Measurements from ENCODE around the gene CHST2. TPM values are rescaled to one million over a fixed set of nuclear protein-coding genes. Genes with fewer than 3 reads are reported as not detected.
A peak's percentile ranks its signal among the peaks of the same experiment; 100 is the strongest.

Gene CHST2
- total RNA-seq, 1 donor from 2014 or later, result 4.5 TPM

- Mint-ChIP-seq H3K4me1 (no peaks in the 10 kb centered on the region), H3K27me3 (ENCODE audit: low read depth) (peaks cover 18% of the 10 kb centered on the region), H3K27ac (ENCODE audit: unreplicated experiment) (no peak overlapping the region), H3K4me3 (no peak overlapping the region), H3K9me3 (peaks cover 2% of the 10 kb centered on the region), H3K36me3 (ENCODE audit: low read depth) (no peaks in the 10 kb centered on the region)
- no peak for TF ChIP-seq CTCF (conservative IDR thresholded peaks at IDR 0.05)
- no peak for DNase-seq (ENCODE audit: low read depth, low spot score)
Measured at GRCh38 chr3:143110371-143110770, 9.2 kb upstream of the CHST2 start.

GRCh38 chr3:143118630-143119008 lies 952 bp upstream of the CHST2 start:
- TF ChIP-seq CTCF (conservative IDR thresholded peaks at IDR 0.05), result no peak
- Mint-ChIP-seq H3K36me3 (ENCODE audit: low read depth) (no peaks in the 10 kb centered on the region), H3K4me3 (peak overlapping the region; percentile 93), H3K27ac (ENCODE audit: unreplicated experiment) (no peak overlapping the region), H3K9me3 (no peaks in the 10 kb centered on the region), H3K27me3 (ENCODE audit: low read depth) (peaks cover 42% of the 10 kb centered on the region), H3K4me1 (peaks cover 6% of the 10 kb centered on the region)
- no peak for DNase-seq (ENCODE audit: low read depth, low spot score)

GRCh38 chr3:143119974-143120715 lies 574 bp downstream of the CHST2 start:
- H3K9me3 Mint-ChIP-seq, result no peaks in the 10 kb centered on the region
- no peak for TF ChIP-seq CTCF (conservative IDR thresholded peaks at IDR 0.05)
- no peak overlapping the region for H3K27ac Mint-ChIP-seq (ENCODE audit: unreplicated experiment)
- peaks cover 6% of the 10 kb centered on the region for H3K4me1 Mint-ChIP-seq
- H3K36me3 Mint-ChIP-seq (ENCODE audit: low read depth), result no peaks in the 10 kb centered on the region
- DNase-seq (ENCODE audit: low read depth, low spot score), result peak; percentile 45
- peak overlapping the region; percentile 95 for H3K4me3 Mint-ChIP-seq
- peaks cover 41% of the 10 kb centered on the region for H3K27me3 Mint-ChIP-seq (ENCODE audit: low read depth)

- TF ChIP-seq CTCF (conservative IDR thresholded peaks at IDR 0.05), result no peak
- peaks cover 6% of the 10 kb centered on the region for H3K4me1 Mint-ChIP-seq
- no peaks in the 10 kb centered on the region for H3K9me3 Mint-ChIP-seq
- no peaks in the 10 kb centered on the region for H3K36me3 Mint-ChIP-seq (ENCODE audit: low read depth)
- peak overlapping the region; percentile 78 for H3K4me3 Mint-ChIP-seq
- peaks cover 39% of the 10 kb centered on the region for H3K27me3 Mint-ChIP-seq (ENCODE audit: low read depth)
- peak; percentile 23 for DNase-seq (ENCODE audit: low read depth, low spot score)
- H3K27ac Mint-ChIP-seq (ENCODE audit: unreplicated experiment), result no peak overlapping the region
Measured at GRCh38 chr3:143120716-143121240, 1.2 kb downstream of the CHST2 start.

GRCh38 chr3:143121241-143122088 lies 1.9 kb downstream of the CHST2 start:
- peak overlapping the region; percentile 78 for H3K4me3 Mint-ChIP-seq
- H3K27me3 Mint-ChIP-seq (ENCODE audit: low read depth), result peaks cover 36% of the 10 kb centered on the region
- no peaks in the 10 kb centered on the region for H3K9me3 Mint-ChIP-seq
- H3K4me1 Mint-ChIP-seq, result peaks cover 6% of the 10 kb centered on the region
- no peaks in the 10 kb centered on the region for H3K36me3 Mint-ChIP-seq (ENCODE audit: low read depth)
- peak; percentile 47 for DNase-seq (ENCODE audit: low read depth, low spot score)
- no peak overlapping the region for H3K27ac Mint-ChIP-seq (ENCODE audit: unreplicated experiment)
- peak; percentile 27 for TF ChIP-seq CTCF (conservative IDR thresholded peaks at IDR 0.05)
